NAMALWA (cell line): ENCODE data around the gene DDC.
"Not testable (repeated sequence)": the region's sequence is repeated elsewhere in the genome, so short reads cannot be mapped to it uniquely, and the experiment has no call there.

Source experiments
- DNase-seq: peaks from one replicate; pipeline ENCODE4 v3.0.0-alpha.2; 2015; ENCODE audit warnings: low spot score

Gene DDC

GRCh38 chr7:50479743-50480517 is 85.3 kb downstream of the DDC start:
- no peak for DNase-seq

- DNase-seq = no peak
These were observed 87.6 kb downstream of the DDC start for GRCh38 chr7:50477640-50478039.

GRCh38 chr7:50476953-50477625 is 88.1 kb downstream of the DDC start:
- DNase-seq = no peak

GRCh38 chr7:50475340-50475739 is 89.9 kb downstream of the DDC start:
- no peak for DNase-seq

- DNase-seq = no peak
These were observed 90.6 kb downstream of the DDC start for GRCh38 chr7:50474382-50475160.

GRCh38 chr7:50473531-50473930 is 91.7 kb downstream of the DDC start:
- no peak for DNase-seq

- DNase-seq = no peak
These were observed 92.8 kb downstream of the DDC start for GRCh38 chr7:50472427-50472826.

- DNase-seq = no peak
These were observed 93.2 kb downstream of the DDC start for GRCh38 chr7:50471970-50472369.

- no peak for DNase-seq
These were observed 94.7 kb downstream of the DDC start for GRCh38 chr7:50470250-50471163.

- DNase-seq = no peak
These were observed 96.0 kb downstream of the DDC start for GRCh38 chr7:50469181-50469580.

GRCh38 chr7:50467817-50468610 is 97.2 kb downstream of the DDC start:
- DNase-seq = peak; percentile 88

GRCh38 chr7:50466815-50467585 is 98.2 kb downstream of the DDC start:
- DNase-seq = no peak

- DNase-seq = no peak
These were observed 102.2 kb downstream of the DDC start for GRCh38 chr7:50463035-50463434.

- no peak for DNase-seq
These were observed 102.8 kb downstream of the DDC start for GRCh38 chr7:50462361-50462760.

- DNase-seq = no peak
These were observed 103.5 kb downstream of the DDC start for GRCh38 chr7:50461695-50462094.

GRCh38 chr7:50459183-50459582 is 106.0 kb downstream of the DDC start:
- not testable (repeated sequence) for DNase-seq

GRCh38 chr7:50458651-50459050 is 106.6 kb downstream of the DDC start:
- DNase-seq = not testable (repeated sequence)

- DNase-seq = no peak
These were observed 108.7 kb downstream of the DDC start for GRCh38 chr7:50456371-50457123.

GRCh38 chr7:50455658-50456057 is 109.5 kb downstream of the DDC start:
- DNase-seq = no peak
